Measurements from ENCODE around the gene A4GALT.
"Not testable (repeated sequence)": the region's sequence is repeated elsewhere in the genome, so short reads cannot be mapped to it uniquely, and the experiment has no call there.

A4GALT gene

GRCh38 chr22:42683578-42684283, 36.9 kb downstream of the A4GALT start:
- DNase-seq (ENCODE audit: low read depth) = no peak

- DNase-seq (ENCODE audit: low read depth) = no peak
Observed at GRCh38 chr22:42682113-42682851, 38.4 kb downstream of the A4GALT start.

- no peak for DNase-seq (ENCODE audit: low read depth)
Observed at GRCh38 chr22:42680648-42681047, 40.0 kb downstream of the A4GALT start.

- DNase-seq (ENCODE audit: low read depth) = no peak
Observed at GRCh38 chr22:42679691-42680090, 41.0 kb downstream of the A4GALT start.

DNA sequence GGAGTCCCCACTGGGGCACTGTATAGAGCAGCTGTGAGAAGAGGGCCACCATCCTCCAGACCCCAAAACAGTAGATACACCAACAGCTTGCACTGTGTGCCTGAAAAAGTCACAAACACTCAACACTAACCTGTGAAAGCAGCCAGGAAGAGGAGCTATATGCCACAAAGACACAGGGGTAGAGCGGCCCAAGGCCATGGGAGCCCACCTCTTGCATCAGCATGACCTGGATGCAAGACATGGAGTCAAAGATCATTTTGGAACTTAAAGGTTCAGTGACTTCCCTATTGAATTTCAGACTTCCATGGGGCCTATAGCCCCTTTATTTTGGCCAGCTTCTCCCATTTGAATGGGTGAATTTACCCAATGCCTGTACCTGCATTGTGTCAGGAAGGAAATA, 41.8 kb downstream of the A4GALT start:
- DNase-seq (ENCODE audit: low read depth) = no peak

DNA sequence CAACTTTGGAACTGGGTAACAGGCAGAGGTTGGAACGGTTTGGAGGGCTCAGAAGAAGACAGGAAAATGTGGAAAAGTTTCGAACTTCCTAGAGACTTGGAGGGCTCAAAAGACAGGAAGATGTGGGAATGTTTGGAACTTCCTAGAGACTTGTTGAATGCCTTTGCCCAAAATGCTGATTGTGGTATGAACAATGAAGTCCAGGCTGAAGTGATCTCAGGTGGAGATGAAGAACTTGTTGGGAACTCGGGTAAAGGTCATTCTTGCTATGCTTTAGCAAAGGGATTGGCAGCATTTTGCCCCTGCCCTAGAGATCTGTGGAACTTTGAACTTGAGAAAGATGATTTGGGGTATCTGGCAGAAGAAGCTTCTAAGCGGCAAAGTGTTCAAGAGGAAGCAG, 42.7 kb downstream of the A4GALT start:
- not testable (repeated sequence) for DNase-seq (ENCODE audit: low read depth)

GRCh38 chr22:42676059-42676607, 44.5 kb downstream of the A4GALT start:
- no peak for DNase-seq (ENCODE audit: low read depth)

- DNase-seq (ENCODE audit: low read depth) = no peak
Observed at GRCh38 chr22:42673898-42674401, 46.7 kb downstream of the A4GALT start.

DNA sequence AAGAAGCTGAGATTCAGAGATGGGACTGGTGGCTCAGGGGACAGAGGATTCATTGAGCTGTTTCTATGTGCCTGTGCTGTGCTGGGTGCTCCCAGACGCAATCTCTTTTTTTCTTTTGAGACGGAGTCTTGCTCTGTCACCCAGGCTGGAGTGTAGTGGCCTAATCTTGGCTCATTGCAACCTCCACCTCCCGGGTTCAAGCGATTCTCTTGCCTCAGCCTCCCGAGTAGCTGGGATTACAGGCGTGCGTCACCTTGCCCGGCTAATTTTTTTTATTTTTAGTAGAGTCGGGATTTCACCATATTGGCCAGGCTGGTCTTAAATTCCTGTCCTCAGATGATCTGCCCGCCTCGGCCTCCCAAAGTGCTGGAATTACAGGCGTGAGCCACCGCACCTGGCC, 47.6 kb downstream of the A4GALT start:
- DNase-seq (ENCODE audit: low read depth) = not testable (repeated sequence)

DNA sequence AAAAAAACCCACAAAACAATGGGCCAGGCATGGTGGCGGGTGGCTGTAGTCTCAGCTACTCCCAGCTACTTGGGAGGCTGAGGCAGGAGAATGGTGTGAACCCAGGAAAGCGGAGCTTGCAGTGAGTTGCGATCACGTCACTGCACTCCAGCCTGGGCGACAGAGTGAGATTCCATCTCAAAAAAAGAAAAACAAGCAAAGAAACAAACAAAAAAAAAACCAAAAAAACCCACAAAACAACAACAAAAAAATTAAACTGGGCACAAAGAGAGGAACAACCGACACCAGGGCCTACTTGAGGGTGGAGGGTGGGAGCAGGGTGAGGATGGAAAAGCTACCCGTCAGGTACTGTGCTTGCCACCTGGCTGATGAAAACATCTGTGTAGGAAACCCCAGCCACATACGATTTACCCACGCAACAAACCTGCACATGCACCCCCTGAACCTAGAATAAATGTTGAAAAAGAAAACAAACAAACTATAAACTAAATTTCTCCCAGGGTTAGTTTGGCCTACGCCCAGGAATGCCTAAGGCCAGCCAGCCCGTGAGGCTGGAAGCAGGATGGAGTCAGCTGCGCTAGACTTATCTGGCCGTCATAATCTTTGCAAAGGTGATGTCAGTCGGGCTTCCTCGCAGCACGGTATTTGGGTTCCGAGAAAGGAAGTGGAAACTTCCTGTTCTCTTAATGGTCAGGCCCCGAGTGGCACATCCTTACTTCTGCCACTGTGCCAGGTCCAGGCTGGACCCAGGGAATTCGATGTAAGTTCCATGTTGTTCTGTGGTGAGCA, 49.6 kb downstream of the A4GALT start:
- DNase-seq (ENCODE audit: low read depth) = no peak

DNA sequence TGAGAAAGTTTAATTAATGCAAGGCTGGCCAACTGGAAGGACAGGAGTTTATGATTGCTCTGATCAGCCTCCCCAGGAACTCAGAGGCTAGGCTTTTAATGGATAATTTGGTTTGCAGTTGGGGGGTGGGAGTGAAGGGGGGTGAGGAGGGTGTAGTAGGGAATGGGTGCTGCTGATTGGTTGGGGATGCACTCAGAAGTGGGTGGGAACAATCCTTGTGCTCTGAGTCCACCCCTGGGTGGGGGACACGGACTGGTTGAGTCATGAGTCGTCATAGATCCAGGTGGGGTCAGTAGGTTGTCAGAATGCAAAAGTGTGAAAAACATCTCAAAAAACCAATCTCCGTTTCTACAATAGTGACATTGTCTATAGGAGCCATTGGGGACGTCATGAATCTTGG, 50.6 kb downstream of the A4GALT start:
- DNase-seq (ENCODE audit: low read depth) = no peak

DNA sequence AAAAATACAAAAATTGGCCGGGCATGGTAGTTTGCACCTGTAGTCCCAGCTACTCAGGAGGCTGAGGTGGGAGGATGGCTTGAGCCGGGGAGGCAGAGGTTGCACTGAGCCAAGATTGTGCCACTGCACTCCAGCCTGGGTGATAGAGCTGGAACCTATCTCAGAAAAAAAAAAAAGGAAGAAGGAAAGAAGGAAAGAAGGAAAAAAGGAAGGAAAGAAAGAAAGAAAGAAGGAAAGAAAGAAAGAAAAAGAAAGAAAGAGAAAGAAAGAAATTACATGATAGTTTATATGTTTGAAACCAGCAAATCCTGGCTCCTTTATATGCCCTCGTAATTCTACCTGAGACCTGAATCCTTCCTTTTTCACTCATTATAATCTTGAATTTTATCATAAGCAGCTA, 54.3 kb downstream of the A4GALT start:
- not testable (repeated sequence) for DNase-seq (ENCODE audit: low read depth)

DNA sequence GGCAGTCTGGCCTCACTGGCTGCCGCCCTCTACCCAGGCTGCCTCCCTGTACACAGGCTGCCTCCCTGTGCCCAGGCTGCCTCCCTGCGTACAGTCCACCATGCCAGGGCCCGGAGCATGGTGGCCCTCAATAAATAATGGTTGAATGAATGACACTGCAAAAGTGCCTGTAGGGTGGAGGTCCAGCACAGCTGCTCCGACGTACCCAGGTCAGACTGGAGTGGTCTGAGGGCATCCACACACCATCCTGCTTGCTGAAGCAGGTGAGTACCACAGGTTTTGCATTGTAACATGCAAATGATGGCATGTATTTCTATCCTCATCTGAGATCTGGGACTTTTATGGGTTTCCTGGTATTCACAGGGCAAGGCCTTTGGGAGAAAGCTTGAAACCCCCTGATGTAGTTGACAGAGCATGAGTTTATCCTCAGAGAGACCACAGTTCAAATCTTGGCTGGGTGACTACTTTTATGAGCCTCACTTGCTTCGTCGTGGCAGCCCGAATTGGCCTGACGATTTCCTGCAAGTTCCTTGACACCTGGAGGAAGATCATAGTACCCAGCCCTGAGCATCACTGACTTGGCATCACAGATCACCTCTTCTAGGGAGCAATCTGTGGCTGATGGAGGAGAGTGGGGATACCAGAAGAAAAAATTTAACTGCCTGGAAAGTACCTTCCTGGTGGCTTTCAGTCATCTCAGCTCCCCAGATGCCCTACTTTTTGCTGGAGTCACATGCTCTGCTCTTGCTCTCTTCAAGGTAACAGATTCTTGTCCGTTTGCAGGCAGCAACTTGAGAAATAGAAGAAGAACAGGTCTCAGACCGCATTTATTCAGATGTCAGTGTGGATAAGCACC, 55.5 kb downstream of the A4GALT start:
- no peak for DNase-seq (ENCODE audit: low read depth)

- peak; percentile 51 for DNase-seq (ENCODE audit: low read depth)
Observed at GRCh38 chr22:42661985-42662831, 58.5 kb downstream of the A4GALT start.

DNA sequence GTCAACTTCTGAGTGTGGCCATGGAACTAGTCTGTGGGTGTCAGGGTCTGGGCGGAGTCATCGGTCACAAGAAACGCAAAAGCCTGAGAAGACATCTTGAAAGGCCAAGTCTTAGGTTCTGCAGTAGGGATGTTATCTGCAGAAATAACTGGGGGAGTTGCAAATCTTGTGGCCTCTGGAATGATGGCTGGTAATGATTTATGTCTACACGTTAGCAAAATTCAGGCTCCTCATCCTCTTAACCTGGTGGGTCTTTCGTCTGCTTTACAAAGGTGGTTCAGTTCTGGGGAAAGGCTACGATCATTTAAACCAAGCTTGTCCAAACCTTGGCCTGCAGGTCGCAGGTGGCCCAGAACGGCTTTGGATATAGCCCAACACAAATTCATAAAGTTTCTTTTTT, 64.1 kb downstream of the A4GALT start:
- no peak for DNase-seq (ENCODE audit: low read depth)

DNA sequence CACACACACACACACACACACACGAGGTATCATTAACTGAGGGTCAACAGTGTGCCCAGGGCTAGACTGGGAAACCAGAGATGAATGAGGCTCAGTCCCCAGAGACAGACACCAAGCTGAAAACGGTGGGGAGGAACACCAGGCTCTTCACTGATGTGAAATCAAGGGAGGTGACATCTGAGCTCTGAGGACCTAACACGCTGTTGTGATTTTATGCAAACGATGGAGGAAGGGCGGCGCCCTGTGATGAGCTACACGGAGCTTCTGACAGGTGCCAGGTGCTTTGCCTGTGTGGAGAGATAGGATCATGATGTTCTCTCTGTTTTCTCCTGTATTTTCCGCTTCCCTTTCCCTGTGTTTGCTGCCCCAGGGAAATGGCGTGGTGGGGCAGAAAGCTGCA, 65.0 kb downstream of the A4GALT start:
- no peak for DNase-seq (ENCODE audit: low read depth)

GRCh38 chr22:42654436-42655073, 66.1 kb downstream of the A4GALT start:
- DNase-seq (ENCODE audit: low read depth) = no peak

- DNase-seq (ENCODE audit: low read depth) = no peak
Observed at GRCh38 chr22:42653999-42654398, 66.7 kb downstream of the A4GALT start.

DNA sequence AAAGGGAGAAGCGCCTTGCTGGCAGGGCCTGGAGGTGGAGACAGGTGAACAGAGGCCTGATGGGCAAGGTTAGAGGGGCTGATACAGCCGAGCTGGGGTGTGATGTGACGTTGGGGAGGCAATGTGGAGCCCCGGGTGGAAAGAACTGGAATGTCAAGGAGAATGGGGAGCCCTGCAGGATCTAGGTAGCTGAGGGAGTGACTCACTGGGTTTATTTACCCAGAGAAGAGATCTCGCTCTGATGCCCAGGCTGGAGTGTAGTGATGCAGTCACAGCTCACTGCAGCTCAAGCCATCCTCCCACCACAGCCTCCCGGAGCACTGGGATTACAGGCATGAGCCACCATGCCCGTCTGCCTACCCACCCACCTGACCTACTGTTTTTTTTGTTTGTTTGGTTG, 69.5 kb downstream of the A4GALT start:
- DNase-seq (ENCODE audit: low read depth) = no peak

Data from T-helper 22 cell (primary cell).